Occipital lobe (tissue), 1 donor: ENCODE results near the gene LSR. TPM values are rescaled to one million over a fixed set of nuclear protein-coding genes. Genes with fewer than 3 reads are reported as not detected.

Experiments
- total RNA-seq: library from RNA; depleted of rRNA; stranded (reverse); fragments of >200 nt; gene quantifications from one replicate; pipeline ENCODE4 v1.2.3, GENCODE V29; 2014

LSR gene
- total RNA-seq, 1 donor from 2014 or later = 3.1 TPM

Other genes starting within 250 kb of the LSR start
- gene GRAMD1A, start 248.7 kb upstream of the LSR start, total RNA-seq = 29.6 TPM
- gene SCN1B, start 218.5 kb upstream of the LSR start, total RNA-seq = 1.1 TPM
- gene HPN, start 207.3 kb upstream of the LSR start, total RNA-seq = not detected
- gene FXYD3, start 133.2 kb upstream of the LSR start, total RNA-seq = not detected
- gene LGI4, start 113.9 kb upstream of the LSR start, total RNA-seq = 14.2 TPM
- gene FXYD1, start 110.2 kb upstream of the LSR start, total RNA-seq = not detected
- 24.0 TPM for gene FXYD7, start 105.7 kb upstream of the LSR start, total RNA-seq
- not detected for gene FXYD5, start 94.3 kb upstream of the LSR start, total RNA-seq
- not detected for gene FAM187B, start 20.3 kb upstream of the LSR start, total RNA-seq
- 36.0 TPM for gene USF2, start 20.0 kb downstream of the LSR start, total RNA-seq
- not detected for gene HAMP, start 33.5 kb downstream of the LSR start, total RNA-seq
- 0.47 TPM for gene MAG, start 43.2 kb downstream of the LSR start, total RNA-seq
- not detected for gene CD22, start 80.2 kb downstream of the LSR start, total RNA-seq
- gene FFAR1, start 98.9 kb downstream of the LSR start, total RNA-seq = not detected
- gene FFAR3, start 109.5 kb downstream of the LSR start, total RNA-seq = not detected
- not detected for gene GPR42, start 122.1 kb downstream of the LSR start, total RNA-seq
- gene FFAR2, start 199.3 kb downstream of the LSR start, total RNA-seq = 0.16 TPM
- gene KRTDAP, start 241.5 kb downstream of the LSR start, total RNA-seq = not detected